HCT116 (cell line): Measurements from ENCODE around the gene TTC32. TPM values are rescaled to one million over a fixed set of nuclear protein-coding genes. Genes with fewer than 3 reads are reported as not detected.
A peak's percentile ranks its signal among the peaks of the same experiment; 100 is the strongest.

Source experiments
- ATAC-seq: fragments of 200-7000 bp; cut with Tn5 transposase; 2 replicates; pipeline ENCODE4 v1.9.1; 2020; ENCODE audit warnings: mild to moderate bottlenecking, moderate library complexity
- BruUV-seq: library from RNA; stranded (reverse); fragments of 400-500 nt; replicated peaks from 2 replicates; lab custom pipeline; 2021; lab: Mats Ljungman, UMichigan
- CTCF ChIA-PET: fragments of 300-600 bp; sonication (Branson Sonifier 250); formaldehyde crosslinking; loops from one replicate; lab custom pipeline; 2021; ENCODE audit warnings: antibody characterized with exemption; lab: Charles Lee
- POLR2A ChIA-PET: fragments of 300-600, 350-600 bp; sonication (Branson Sonifier 250); formaldehyde crosslinking; loops from one replicate; lab custom pipeline; 2021; ENCODE audit warnings: antibody characterized with exemption; lab: Charles Lee
- RAD21 ChIA-PET, 2 experiments: fragments of 300-600 bp; sonication (Branson Sonifier 250); formaldehyde crosslinking; loops; one replicate each; lab custom pipeline; 2023; ENCODE audit warnings: low total read pairs in 2 of 2; ENCODE audit not compliant: uncharacterized antibody in 2 of 2, unreplicated experiment in 2 of 2, low non-redundant PET in 1 of 2; lab: Charles Lee
- DNase-seq: peaks from one replicate; pipeline ENCODE4 v3.0.0-alpha.2; 2010; ENCODE audit warnings: low read depth, low spot score
- H2AFZ ChIP-seq: fragments of 200-600 bp; shearing (Covaris generic), sonication (generic); 2 replicates; pipeline ENCODE4 v1.6.1; 2017; ENCODE audit warnings: low read depth, mixed run types, mixed read lengths, antibody characterized with exemption, low read length; ENCODE audit not compliant: poor library complexity, severe bottlenecking
- H3K27ac ChIP-seq: 2 replicates; pipeline ENCODE4 v1.5.1; 2012; ENCODE audit warnings: low read depth, low read length
- H3K27me3 ChIP-seq: fragments of 200-600 bp; sonication (generic); 2 replicates; pipeline ENCODE4 v1.6.1; 2016; ENCODE audit warnings: mixed run types, low read length, mixed read lengths; ENCODE audit not compliant: insufficient read depth
- H3K36me3 ChIP-seq, 2 experiments: fragments of 200-500 bp in 1 of 2; fragments of 200-600 bp in 1 of 2; sonication (Bioruptor generic) in 1 of 2; sonication (generic) in 1 of 2; 2 replicates each; pipeline versions ENCODE4 v1.5.1 to v1.6.1; 2014 to 2016; ENCODE audit warnings: low read length in 2 of 2, inconsistent platforms in 1 of 2, mixed read lengths in 1 of 2, mixed run types in 1 of 2; ENCODE audit not compliant: insufficient read depth in 2 of 2, control insufficient read depth in 1 of 2
- H3K4me1 ChIP-seq, 2 experiments: fragments of 200-600 bp in 1 of 2; sonication (generic) in 1 of 2; 2 replicates each; pipeline versions ENCODE4 v1.5.1 to v1.6.1; 2012 to 2017; ENCODE audit warnings: low read length in 2 of 2, inconsistent platforms in 1 of 2, mild to moderate bottlenecking in 1 of 2, mixed read lengths in 1 of 2, mixed run types in 1 of 2, moderate library complexity in 1 of 2; ENCODE audit not compliant: insufficient read depth in 2 of 2, control insufficient read depth in 1 of 2
- H3K4me2 ChIP-seq: fragments of 200-600 bp; sonication (generic); 2 replicates; pipeline ENCODE4 v1.6.1; 2017; ENCODE audit warnings: mixed run types, low read length, mixed read lengths
- H3K4me3 ChIP-seq, 2 experiments: fragments of 200-600 bp in 1 of 2; sonication (generic) in 1 of 2; replicated peaks in 1 of 2; 2 replicates each; pipeline ENCODE4 v1.5.1; 2011 to 2016; ENCODE audit warnings: low read length in 2 of 2, control low read depth in 1 of 2, low read depth in 1 of 2, mild to moderate bottlenecking in 1 of 2, mixed read lengths in 1 of 2, mixed run types in 1 of 2
- H3K79me2 ChIP-seq: fragments of 200-600 bp; sonication (generic); 2 replicates; pipeline ENCODE4 v1.6.1; 2017; ENCODE audit warnings: mild to moderate bottlenecking, mixed run types, low read length, moderate library complexity, mixed read lengths; ENCODE audit not compliant: insufficient read depth
- H3K9ac ChIP-seq: fragments of 200-600 bp; sonication (generic); 2 replicates; pipeline ENCODE4 v1.6.1; 2016; ENCODE audit warnings: low read length, mixed read lengths
- H3K9me2 ChIP-seq: fragments of 200-600 bp; sonication (generic), shearing (Covaris generic); 2 replicates; pipeline ENCODE4 v1.6.1; 2017; ENCODE audit warnings: mixed run types, mild to moderate bottlenecking, moderate library complexity; ENCODE audit not compliant: insufficient read depth
- H3K9me3 ChIP-seq, 2 experiments: fragments of 200-500 bp in 1 of 2; fragments of 200-600 bp in 1 of 2; sonication (Bioruptor generic) in 1 of 2; sonication (generic) in 1 of 2; 2 replicates each; pipeline ENCODE4 v1.6.1; 2014 to 2017; ENCODE audit warnings: low read length in 2 of 2, mixed read lengths in 2 of 2, inconsistent platforms in 1 of 2, low read depth in 1 of 2, mild to moderate bottlenecking in 1 of 2, mixed run types in 1 of 2, moderate library complexity in 1 of 2; ENCODE audit not compliant: control insufficient read depth in 1 of 2, insufficient read depth in 1 of 2
- H4K20me1 ChIP-seq: fragments of 200-600 bp; sonication (generic), shearing (Covaris generic); 2 replicates; pipeline ENCODE4 v1.6.1; 2017; ENCODE audit warnings: mixed run types, mild to moderate bottlenecking, moderate library complexity; ENCODE audit not compliant: insufficient read depth
- ATF3 ChIP-seq: IDR thresholded peaks from 2 replicates; pipeline ENCODE4 v1.6.1; 2012
- CBX3 ChIP-seq: IDR thresholded peaks from 2 replicates; pipeline ENCODE4 v1.6.1; 2012; ENCODE audit warnings: low read depth
- CEBPB ChIP-seq: IDR thresholded peaks from 2 replicates; pipeline ENCODE4 v1.6.1; 2012; ENCODE audit warnings: low read depth
- EGR1 ChIP-seq: IDR thresholded peaks from 2 replicates; pipeline ENCODE4 v1.6.1; 2012; ENCODE audit warnings: low read depth
- EZH2 ChIP-seq: fragments of 200-600 bp; sonication (generic); IDR thresholded peaks from 2 replicates; pipeline ENCODE4 v1.6.1; 2017; ENCODE audit warnings: antibody characterized with exemption, mixed run types
- FOSL1 ChIP-seq: IDR thresholded peaks from 2 replicates; pipeline ENCODE4 v1.6.1; 2012; ENCODE audit warnings: low read depth
- POLR2A ChIP-seq: IDR thresholded peaks from 2 replicates; pipeline ENCODE4 v1.7.0; 2011; ENCODE audit warnings: borderline replicate concordance; ENCODE audit not compliant: insufficient read depth, insufficient read length; ENCODE audit errors: extremely low read depth
- POLR2AphosphoS5 ChIP-seq: IDR thresholded peaks from 2 replicates; pipeline ENCODE4 v1.6.1; 2011; ENCODE audit warnings: mild to moderate bottlenecking, low read depth, low read length, moderate library complexity
- RAD21 ChIP-seq: IDR thresholded peaks from 2 replicates; pipeline ENCODE4 v1.6.1; 2012; ENCODE audit warnings: low read depth, mild to moderate bottlenecking
- SIN3A ChIP-seq: IDR thresholded peaks from 2 replicates; pipeline ENCODE4 v1.6.1; 2012; ENCODE audit warnings: low read depth
- SRF ChIP-seq: IDR thresholded peaks from 2 replicates; pipeline ENCODE4 v1.6.1; 2012; ENCODE audit warnings: low read depth
- TCF7L2 ChIP-seq: IDR thresholded peaks from 2 replicates; pipeline ENCODE4 v1.7.0; 2011; ENCODE audit warnings: borderline replicate concordance, inconsistent platforms; ENCODE audit not compliant: insufficient read depth, insufficient read length; ENCODE audit errors: extremely low read depth
- ZNF274 ChIP-seq: fragments of 200-500 bp; sonication (Bioruptor generic); IDR thresholded peaks from 2 replicates; pipeline ENCODE4 v1.6.1; 2014; ENCODE audit warnings: mild to moderate bottlenecking, low read depth, low read length, inconsistent platforms
- intact Hi-C: fragments of 100-400 bp; cut with micrococcal nuclease; formaldehyde crosslinking; loops from 2 replicates; pipeline ENCODE4 v1.10.0; 2022
- total RNA-seq: library from RNA; stranded (reverse); gene quantifications from one replicate; pipeline ENCODE4 v1.2.1, GENCODE V29; 2021; ENCODE audit not compliant: unreplicated experiment
- TF ChIP-seq, protein P1 (sequence below): IDR thresholded peaks from 2 replicates; pipeline ENCODE4 v1.6.1; 2012; ENCODE audit warnings: low read depth

TTC32 gene
- total RNA-seq, 1 experiment from 2014 or later, result 6.3 TPM

GRCh38 chr2:19932928-19933327 is 31.1 kb upstream of the TTC32 start:
- Histone ChIP-seq H2AFZ (no peak overlapping the region), H3K4me2 (peak overlapping the region; percentile 6)

GRCh38 chr2:19929226-19929625 is 27.4 kb upstream of the TTC32 start:
- no peak overlapping the region for H3K4me3 ChIP-seq
- RAD21 ChIA-PET, result no interaction called here
- intact Hi-C loops, result no loop called here
- no TSS peak for BruUV-seq
- TF ChIP-seq SIN3A (no peak), CEBPB (no peak), POLR2A (no peak), RAD21 (no peak), TCF7L2 (no peak), FOSL1 (no peak), ATF3 (no peak), EGR1 (no peak)
- TF ChIP-seq, protein P1, sequence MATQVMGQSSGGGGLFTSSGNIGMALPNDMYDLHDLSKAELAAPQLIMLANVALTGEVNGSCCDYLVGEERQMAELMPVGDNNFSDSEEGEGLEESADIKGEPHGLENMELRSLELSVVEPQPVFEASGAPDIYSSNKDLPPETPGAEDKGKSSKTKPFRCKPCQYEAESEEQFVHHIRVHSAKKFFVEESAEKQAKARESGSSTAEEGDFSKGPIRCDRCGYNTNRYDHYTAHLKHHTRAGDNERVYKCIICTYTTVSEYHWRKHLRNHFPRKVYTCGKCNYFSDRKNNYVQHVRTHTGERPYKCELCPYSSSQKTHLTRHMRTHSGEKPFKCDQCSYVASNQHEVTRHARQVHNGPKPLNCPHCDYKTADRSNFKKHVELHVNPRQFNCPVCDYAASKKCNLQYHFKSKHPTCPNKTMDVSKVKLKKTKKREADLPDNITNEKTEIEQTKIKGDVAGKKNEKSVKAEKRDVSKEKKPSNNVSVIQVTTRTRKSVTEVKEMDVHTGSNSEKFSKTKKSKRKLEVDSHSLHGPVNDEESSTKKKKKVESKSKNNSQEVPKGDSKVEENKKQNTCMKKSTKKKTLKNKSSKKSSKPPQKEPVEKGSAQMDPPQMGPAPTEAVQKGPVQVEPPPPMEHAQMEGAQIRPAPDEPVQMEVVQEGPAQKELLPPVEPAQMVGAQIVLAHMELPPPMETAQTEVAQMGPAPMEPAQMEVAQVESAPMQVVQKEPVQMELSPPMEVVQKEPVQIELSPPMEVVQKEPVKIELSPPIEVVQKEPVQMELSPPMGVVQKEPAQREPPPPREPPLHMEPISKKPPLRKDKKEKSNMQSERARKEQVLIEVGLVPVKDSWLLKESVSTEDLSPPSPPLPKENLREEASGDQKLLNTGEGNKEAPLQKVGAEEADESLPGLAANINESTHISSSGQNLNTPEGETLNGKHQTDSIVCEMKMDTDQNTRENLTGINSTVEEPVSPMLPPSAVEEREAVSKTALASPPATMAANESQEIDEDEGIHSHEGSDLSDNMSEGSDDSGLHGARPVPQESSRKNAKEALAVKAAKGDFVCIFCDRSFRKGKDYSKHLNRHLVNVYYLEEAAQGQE, result no peak
- TF ChIP-seq, all 23 proteins: peak for 0
- Histone ChIP-seq H3K4me1 (peaks cover 8 to 10% of the 10 kb centered on the region in 2 experiments), H4K20me1 (no peaks in the 10 kb centered on the region), H3K9me2 (no peaks in the 10 kb centered on the region), H3K9me3 (no peaks in the 10 kb centered on the region), H3K27me3 (no peaks in the 10 kb centered on the region), H3K9ac (no peak overlapping the region), H3K27ac (no peak overlapping the region), H3K36me3 (peaks cover 8 to 14% of the 10 kb centered on the region in 2 experiments; a peak in 3 of 4 replicates), H3K79me2 (no peaks in the 10 kb centered on the region), H2AFZ (no peak overlapping the region), H3K4me2 (no peak overlapping the region)
- POLR2A ChIA-PET, result no interaction called here
- CTCF ChIA-PET, result no interaction called here
- ATAC-seq (no peak), DNase-seq (no peak)

More at GRCh38 chr2:19932928-19933327, 31.1 kb upstream of the TTC32 start:
- intact Hi-C loops, result no loop called here
- Histone ChIP-seq H3K9ac (no peak overlapping the region), H3K79me2 (no peaks in the 10 kb centered on the region), H3K9me2 (no peaks in the 10 kb centered on the region), H3K9me3 (no peaks in the 10 kb centered on the region), H3K4me1 (peaks cover 8 to 10% of the 10 kb centered on the region in 2 experiments), H3K36me3 (peaks cover 17 to 24% of the 10 kb centered on the region in 2 experiments), H3K27me3 (no peaks in the 10 kb centered on the region), H3K27ac (no peak overlapping the region), H3K4me3 (no peak overlapping the region), H4K20me1 (no peaks in the 10 kb centered on the region)
- no peak for ATAC-seq
- POLR2A ChIA-PET, result no interaction called here
- RAD21 ChIA-PET, result no interaction called here
- no TSS peak for BruUV-seq
- no peak for DNase-seq
- CTCF ChIA-PET, result interaction anchor here (0.9 kb wide), 1 partner anchor 82 kb away, joined by 3 read pairs; no protein-coding TSS in a partner anchor
- no peak for TF ChIP-seq TCF7L2
- TF ChIP-seq EGR1, result no peak
- no peak for TF ChIP-seq EZH2
- TF ChIP-seq POLR2AphosphoS5, result no peak
- no peak for TF ChIP-seq ZNF274
- no peak for TF ChIP-seq CBX3
- no peak for TF ChIP-seq SRF
